Stimulated activated CD4-positive, alpha-beta T cell treated with anti-CD3 and anti-CD28 coated beads, Interleukin-2, amount 100 ng/mL, for 24 hours (primary cell): ENCODE results near the gene MPP3.

Experiments used
- DNase-seq, 2 donors: peaks; one replicate each; pipeline ENCODE4 v3.0.0-alpha.2; 2020

MPP3 gene

GRCh38 chr17:43769426-43769825, 63.5 kb downstream of the MPP3 start:
- DNase-seq: no peak

- no peak for DNase-seq
These were observed 64.0 kb downstream of the MPP3 start for GRCh38 chr17:43768943-43769342.

DNA sequence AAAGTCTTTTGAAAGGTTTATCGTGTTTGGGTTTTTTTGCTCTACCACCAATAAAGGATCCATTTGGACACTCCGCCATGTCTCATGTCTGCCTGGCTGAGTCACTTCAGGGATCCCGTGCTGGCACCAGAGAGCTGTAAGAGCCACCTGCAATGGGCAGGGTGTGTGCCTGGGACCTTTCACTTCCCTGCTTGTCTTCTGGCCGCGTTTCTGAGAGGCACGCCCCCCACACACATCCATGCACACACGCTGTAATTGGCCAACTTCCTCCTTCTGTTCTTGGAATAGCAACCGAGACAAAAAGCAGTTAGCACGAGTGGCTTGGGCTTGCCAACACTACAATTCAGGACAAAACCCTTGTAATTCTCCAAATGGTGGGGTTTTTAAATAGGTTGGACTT, 64.6 kb downstream of the MPP3 start:
- DNase-seq: no peak

GRCh38 chr17:43767713-43768059, 65.3 kb downstream of the MPP3 start:
- DNase-seq: no peak

DNA sequence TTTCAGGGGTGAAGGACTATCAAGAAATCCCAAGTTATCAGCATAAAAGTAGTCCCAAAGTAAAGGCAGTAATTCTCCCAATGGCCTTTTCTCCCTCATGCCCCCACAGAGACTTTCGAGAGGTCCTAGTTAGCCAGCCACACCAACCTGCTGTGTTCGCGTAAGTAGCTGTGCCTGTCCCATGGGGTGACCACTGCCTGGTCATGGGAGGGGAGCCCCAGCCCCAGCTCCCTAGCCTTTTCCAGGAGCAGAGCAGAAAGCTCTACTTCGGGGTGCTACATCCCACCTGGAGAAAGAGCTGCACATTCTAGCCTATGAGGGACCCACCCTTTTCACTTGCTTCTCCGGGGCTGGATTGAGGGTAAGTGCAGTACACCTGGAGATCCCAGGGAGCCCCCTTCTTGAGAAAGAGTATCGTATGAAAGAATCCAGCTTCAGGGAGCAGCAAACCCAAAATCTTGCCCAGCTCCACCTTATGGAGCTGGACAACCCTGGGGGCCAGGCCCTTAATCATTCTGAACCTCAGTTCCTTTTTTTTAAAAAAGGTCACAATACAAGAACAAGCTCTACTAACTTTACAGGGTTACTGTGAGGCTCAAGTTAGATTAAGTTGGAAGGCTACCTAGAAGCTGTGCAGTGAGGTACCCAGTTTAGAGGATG, 65.8 kb downstream of the MPP3 start:
- DNase-seq: no peak

- peak; percentile 61 to 73 for DNase-seq
These were observed 66.4 kb downstream of the MPP3 start for GRCh38 chr17:43766413-43767052.

DNA sequence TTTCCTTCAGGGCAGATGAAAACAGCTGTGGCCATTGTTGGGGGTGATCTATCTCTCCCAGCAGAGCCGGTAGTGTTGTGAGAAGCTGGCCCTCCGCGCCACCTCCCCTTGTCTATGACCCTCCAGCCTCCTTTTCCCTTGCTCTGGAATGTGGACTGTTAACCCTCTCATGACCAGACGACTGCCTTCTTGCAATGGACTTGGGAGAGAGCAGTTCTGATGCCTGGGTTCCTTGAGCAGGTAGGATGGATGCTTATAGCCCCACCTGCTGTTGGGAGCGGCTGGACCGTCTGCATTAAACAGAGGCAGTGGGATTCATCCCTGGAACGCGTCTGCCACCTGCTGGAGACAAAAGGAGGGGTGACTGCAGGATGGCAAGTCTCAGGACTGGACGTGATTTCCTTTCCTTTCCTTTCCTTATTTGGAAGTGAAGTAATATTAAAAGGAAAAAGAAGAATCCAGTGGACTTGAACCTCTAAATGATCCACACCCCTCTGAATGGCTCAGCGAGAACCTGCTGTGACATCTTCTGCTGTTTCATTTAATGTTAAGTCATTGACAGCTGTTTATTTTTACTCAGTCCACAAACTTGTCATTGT, 72.6 kb downstream of the MPP3 start:
- peak; percentile 94 to 96 for DNase-seq

- DNase-seq: no peak
These were observed 73.1 kb downstream of the MPP3 start for GRCh38 chr17:43759836-43760235.

GRCh38 chr17:43758497-43759174, 74.3 kb downstream of the MPP3 start, which contains the start of gene SOST:
SOST (minus strand) TSS chr17:43758791; CDS start chr17:43758741, 50 bp downstream.
- no peak for DNase-seq

GRCh38 chr17:43758086-43758485, 74.9 kb downstream of the MPP3 start:
- no peak for DNase-seq

DNA sequence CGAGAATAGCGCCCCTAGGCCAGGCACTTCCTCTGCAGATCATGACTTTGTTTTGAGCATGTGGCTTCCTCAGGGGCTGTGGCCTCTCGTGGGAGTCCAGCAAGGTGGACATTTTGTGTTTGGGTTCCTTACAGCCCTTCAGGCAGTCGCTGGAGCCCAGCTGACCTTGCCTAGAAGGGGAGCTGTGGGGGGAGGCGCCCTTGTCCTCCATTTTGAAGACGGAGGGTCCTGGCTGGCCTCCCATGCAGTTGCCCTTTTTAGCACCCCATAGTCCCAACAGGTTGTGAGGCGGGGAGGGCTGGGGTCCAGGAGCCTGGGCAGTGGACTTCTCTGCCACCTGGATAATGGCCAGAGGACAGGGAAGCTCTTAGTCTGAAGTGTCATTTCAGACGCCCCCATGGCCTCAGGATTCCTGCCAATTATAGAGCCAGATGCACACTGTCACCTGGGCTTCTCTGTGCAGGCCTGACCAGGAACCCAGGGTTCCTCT, 75.7 kb downstream of the MPP3 start:
- DNase-seq: no peak

DNA sequence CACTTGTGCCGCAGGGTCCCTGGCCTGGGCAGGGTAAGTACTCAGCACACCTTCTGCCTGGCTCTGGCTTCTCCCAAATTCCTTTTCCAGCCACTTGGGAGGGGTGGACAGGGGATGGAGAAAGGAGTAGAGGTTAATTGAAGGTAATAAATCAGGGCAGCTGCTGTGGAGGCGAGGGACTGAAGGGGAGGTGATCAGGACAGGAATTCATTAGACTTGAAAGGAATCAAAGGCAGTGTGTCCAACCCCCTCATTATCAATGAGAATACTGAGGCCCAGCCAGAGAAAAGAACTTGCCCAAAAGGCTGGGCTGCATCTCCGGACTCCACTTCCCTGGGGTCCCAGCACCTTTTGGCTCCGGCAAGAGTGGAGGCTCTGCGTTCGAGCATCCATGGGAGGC, 76.7 kb downstream of the MPP3 start:
- no peak for DNase-seq

GRCh38 chr17:43755389-43755875, 77.5 kb downstream of the MPP3 start:
- peak in 1 of 2 donors; percentile 30 for DNase-seq

GRCh38 chr17:43754947-43755346, 78.0 kb downstream of the MPP3 start:
- DNase-seq: no peak

GRCh38 chr17:43753493-43754129, 79.3 kb downstream of the MPP3 start:
- no peak for DNase-seq
